ENCODE measurements around the gene PSORS1C2. TPM values are rescaled to one million over a fixed set of nuclear protein-coding genes. Genes with fewer than 3 reads are reported as not detected.

PSORS1C2 gene
- polyA plus RNA-seq, 1 donor (not counting 4 experiments of a cell fraction or from before 2014, with no cell fraction given) = not detected

DNA sequence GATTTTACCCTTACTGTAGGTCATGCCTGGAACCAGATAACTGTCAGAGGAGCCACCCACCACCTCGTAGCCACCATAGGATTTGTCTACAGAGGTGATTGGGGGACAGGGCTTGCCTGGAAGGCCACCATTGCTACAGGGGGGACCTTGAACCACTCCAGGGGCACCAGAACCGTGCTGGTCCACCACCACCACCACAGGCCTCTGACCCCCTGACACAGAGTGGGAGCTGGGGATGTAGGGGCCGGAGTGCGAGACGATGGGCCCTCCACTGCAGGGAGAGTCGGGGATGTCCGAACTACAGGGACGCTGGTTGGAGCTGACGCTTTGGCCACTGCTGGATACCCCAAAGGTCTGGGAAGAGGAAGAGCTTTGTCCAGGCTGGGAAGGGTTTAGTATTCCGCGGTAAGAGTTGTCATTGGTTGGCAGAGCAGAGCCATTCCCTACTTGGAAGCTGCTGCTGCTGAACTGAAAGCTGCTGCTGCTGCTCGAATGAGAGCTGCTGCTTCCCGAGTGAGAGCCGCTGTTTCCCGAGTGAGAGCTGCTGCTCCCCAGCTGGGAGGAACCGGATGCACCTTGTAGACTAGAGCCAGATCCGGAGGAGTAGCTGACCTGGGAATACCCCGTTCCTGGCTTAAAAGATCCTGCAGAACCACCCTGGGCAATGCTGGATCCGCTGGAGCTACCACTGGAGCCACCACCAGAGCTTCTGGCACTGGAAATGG lies 22.0 kb downstream of the PSORS1C2 start:
- Histone ChIP-seq H3K4me2 (ENCODE audit: control insufficient read depth, extremely low read depth, insufficient read depth, low read depth, low read length) (peak overlapping the region; percentile 99), H3K27me3 (ENCODE audit: control insufficient read depth, extremely low read depth, insufficient read depth, low read length) (no peaks in the 10 kb centered on the region), H3K27ac (ENCODE audit: control insufficient read depth, insufficient read depth, low read length) (no peak overlapping the region), H3K4me1 (ENCODE audit: control insufficient read depth, extremely low read depth, insufficient read depth, low read length) (peaks cover 38% of the 10 kb centered on the region), H2AFZ (ENCODE audit: control insufficient read depth, low read length) (no peak overlapping the region), H3K4me3 (ENCODE audit: control insufficient read depth in 2 of 3, extremely low read depth in 1 of 3, insufficient read depth in 2 of 3, low read depth in 1 of 3, low read length in 3 of 3) (peak overlapping the region; percentile 26 to 56 (median 46)), H3K36me3 (ENCODE audit: control insufficient read depth in 2 of 2, extremely low read depth in 1 of 2, insufficient read depth in 2 of 2, low read length in 2 of 2) (peaks cover 8 to 10% of the 10 kb centered on the region in 2 experiments), H3K9me3 (ENCODE audit: control insufficient read depth, low read depth, low read length) (no peaks in the 10 kb centered on the region), H3K9ac (ENCODE audit: control insufficient read depth, extremely low read depth, insufficient read depth, low read length) (peak overlapping the region; percentile 33), H4K20me1 (ENCODE audit: control insufficient read depth, extremely low read depth, insufficient read depth, low read length) (no peaks in the 10 kb centered on the region), H3K79me2 (ENCODE audit: control insufficient read depth, insufficient read depth, low read length) (peaks cover 35% of the 10 kb centered on the region), H3K9me1 (ENCODE audit: control insufficient read depth, extremely low read depth, insufficient read depth, low read length) (no peaks in the 10 kb centered on the region)
- DNase-seq (ENCODE audit: low read depth, low spot score) (no peak), FAIRE-seq (no peak)
- no peak for TF ChIP-seq EZH2 (IDR thresholded peaks at IDR 0.05; ENCODE audit: low read length)
- TF ChIP-seq, protein P1, sequence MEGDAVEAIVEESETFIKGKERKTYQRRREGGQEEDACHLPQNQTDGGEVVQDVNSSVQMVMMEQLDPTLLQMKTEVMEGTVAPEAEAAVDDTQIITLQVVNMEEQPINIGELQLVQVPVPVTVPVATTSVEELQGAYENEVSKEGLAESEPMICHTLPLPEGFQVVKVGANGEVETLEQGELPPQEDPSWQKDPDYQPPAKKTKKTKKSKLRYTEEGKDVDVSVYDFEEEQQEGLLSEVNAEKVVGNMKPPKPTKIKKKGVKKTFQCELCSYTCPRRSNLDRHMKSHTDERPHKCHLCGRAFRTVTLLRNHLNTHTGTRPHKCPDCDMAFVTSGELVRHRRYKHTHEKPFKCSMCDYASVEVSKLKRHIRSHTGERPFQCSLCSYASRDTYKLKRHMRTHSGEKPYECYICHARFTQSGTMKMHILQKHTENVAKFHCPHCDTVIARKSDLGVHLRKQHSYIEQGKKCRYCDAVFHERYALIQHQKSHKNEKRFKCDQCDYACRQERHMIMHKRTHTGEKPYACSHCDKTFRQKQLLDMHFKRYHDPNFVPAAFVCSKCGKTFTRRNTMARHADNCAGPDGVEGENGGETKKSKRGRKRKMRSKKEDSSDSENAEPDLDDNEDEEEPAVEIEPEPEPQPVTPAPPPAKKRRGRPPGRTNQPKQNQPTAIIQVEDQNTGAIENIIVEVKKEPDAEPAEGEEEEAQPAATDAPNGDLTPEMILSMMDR (optimal IDR thresholded peaks at IDR 0.05 in 1 of 3, IDR thresholded peaks at IDR 0.05 in 1 of 3, conservative IDR thresholded peaks at IDR 0.05 in 1 of 3; ENCODE audit: extremely low read depth in 1 of 3, insufficient read depth in 2 of 3, low read length in 3 of 3) = no peak
- dilution Hi-C loops (cut with MboI; ENCODE audit: extremely low pct_ligation_motif_present, low sequenced_read_pairs) = no loop called here

- H3K4me1 ChIP-seq (ENCODE audit: control insufficient read depth, extremely low read depth, insufficient read depth, low read length) = peaks cover 38% of the 10 kb centered on the region
- H2AFZ ChIP-seq (ENCODE audit: control insufficient read depth, low read length) = no peak overlapping the region
- no peak overlapping the region for H3K9ac ChIP-seq (ENCODE audit: control insufficient read depth, extremely low read depth, insufficient read depth, low read length)
- TF ChIP-seq EZH2 (IDR thresholded peaks at IDR 0.05; ENCODE audit: low read length) = no peak
- TF ChIP-seq, protein P1 (optimal IDR thresholded peaks at IDR 0.05 in 1 of 3, IDR thresholded peaks at IDR 0.05 in 1 of 3, conservative IDR thresholded peaks at IDR 0.05 in 1 of 3; ENCODE audit: extremely low read depth in 1 of 3, insufficient read depth in 2 of 3, low read length in 3 of 3) = no peak
- H3K79me2 ChIP-seq (ENCODE audit: control insufficient read depth, insufficient read depth, low read length) = peaks cover 35% of the 10 kb centered on the region
- no peak overlapping the region for H3K27ac ChIP-seq (ENCODE audit: control insufficient read depth, insufficient read depth, low read length)
- peak overlapping the region; percentile 99 for H3K4me2 ChIP-seq (ENCODE audit: control insufficient read depth, extremely low read depth, insufficient read depth, low read depth, low read length)
- H3K9me3 ChIP-seq (ENCODE audit: control insufficient read depth, low read depth, low read length) = no peaks in the 10 kb centered on the region
- DNase-seq (ENCODE audit: low read depth, low spot score) = no peak
- dilution Hi-C loops (cut with MboI; ENCODE audit: extremely low pct_ligation_motif_present, low sequenced_read_pairs) = no loop called here
- H3K27me3 ChIP-seq (ENCODE audit: control insufficient read depth, extremely low read depth, insufficient read depth, low read length) = no peaks in the 10 kb centered on the region
- H3K36me3 ChIP-seq (ENCODE audit: control insufficient read depth in 2 of 2, extremely low read depth in 1 of 2, insufficient read depth in 2 of 2, low read length in 2 of 2) = peaks cover 8 to 10% of the 10 kb centered on the region in 2 experiments
- FAIRE-seq = peak; percentile 58
- no peaks in the 10 kb centered on the region for H3K9me1 ChIP-seq (ENCODE audit: control insufficient read depth, extremely low read depth, insufficient read depth, low read length)
- H4K20me1 ChIP-seq (ENCODE audit: control insufficient read depth, extremely low read depth, insufficient read depth, low read length) = no peaks in the 10 kb centered on the region
- peak overlapping the region; percentile 57 to 85 (median 82) for H3K4me3 ChIP-seq (ENCODE audit: control insufficient read depth in 2 of 3, extremely low read depth in 1 of 3, insufficient read depth in 2 of 3, low read depth in 1 of 3, low read length in 3 of 3)
Measured at GRCh38 chr6:31115941-31116560, 22.8 kb downstream of the PSORS1C2 start.

Measured in keratinocyte (primary cell).